Vagina (tissue), 2 donors: ENCODE results near the gene SLC16A6.

ENCODE experiments used
- POLR2A ChIP-seq, 2 donors: fragments of 450-650 bp; IDR thresholded peaks; one replicate each; pipeline ENCODE4 v1.6.1; 2017; ENCODE audit warnings: antibody characterized with exemption in 2 of 2, mild to moderate bottlenecking in 2 of 2, moderate library complexity in 2 of 2
- POLR2AphosphoS5 ChIP-seq, 2 donors: sonication (generic); formaldehyde crosslinking; IDR thresholded peaks; one replicate each; pipeline ENCODE4 v1.9.0; 2017; ENCODE audit warnings: antibody characterized with exemption in 2 of 2, mild to moderate bottlenecking in 2 of 2, low read depth in 1 of 2; ENCODE audit not compliant: insufficient read depth in 1 of 2

DNA sequence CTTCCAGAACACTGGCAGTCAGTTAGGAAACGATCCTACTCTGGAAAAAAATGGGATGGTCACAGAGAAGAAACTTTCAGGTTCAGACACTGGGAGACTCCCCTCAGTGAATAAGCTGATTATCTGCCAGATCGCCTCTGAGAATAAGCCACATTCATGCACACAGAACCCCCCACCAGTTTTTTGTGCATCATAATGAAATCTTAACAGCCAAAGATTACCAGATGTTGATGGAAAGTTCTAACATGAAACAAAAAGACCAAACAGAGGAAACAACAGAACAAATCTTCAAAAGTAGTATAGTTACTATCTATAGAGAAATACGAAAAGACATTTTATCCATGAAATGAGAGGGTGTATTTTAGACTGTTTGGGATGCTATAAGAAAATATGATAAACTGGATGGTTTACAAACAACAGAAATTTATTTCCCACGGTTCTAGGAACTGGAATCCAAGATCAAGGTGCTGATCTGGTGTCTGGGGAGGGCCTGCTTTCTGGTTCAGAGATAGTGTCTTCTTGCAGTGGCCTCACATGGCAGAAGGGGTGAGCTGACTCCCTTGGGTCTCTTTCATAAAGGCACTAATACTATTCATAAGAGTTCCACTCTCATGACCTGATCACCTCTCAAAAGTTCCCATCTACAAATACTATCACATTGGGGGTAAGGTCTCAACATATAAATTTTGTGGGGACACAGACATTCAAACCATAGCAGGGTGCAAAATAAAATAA, 51.1 kb downstream of the SLC16A6 start:
- TF ChIP-seq POLR2AphosphoS5 (IDR thresholded peaks at IDR 0.05; ENCODE audit: insufficient read depth in 1 of 2, low read depth in 1 of 2) (no peak), POLR2A (IDR thresholded peaks at IDR 0.05) (no peak)
